ENCODE data around the gene ALPP. TPM values are rescaled to one million over a fixed set of nuclear protein-coding genes. Genes with fewer than 3 reads are reported as not detected.
"Not testable (repeated sequence)": the region's sequence is repeated elsewhere in the genome, so short reads cannot be mapped to it uniquely, and the experiment has no call there.

The ALPP gene
- total RNA-seq, 1 donor from 2014 or later: not detected

GRCh38 chr2:232376260-232376659, 2.3 kb upstream of the ALPP start:
- no peak overlapping the region for H3K4me3 ChIP-seq (ENCODE audit: low read depth, low read length)
- TF ChIP-seq, protein P1, sequence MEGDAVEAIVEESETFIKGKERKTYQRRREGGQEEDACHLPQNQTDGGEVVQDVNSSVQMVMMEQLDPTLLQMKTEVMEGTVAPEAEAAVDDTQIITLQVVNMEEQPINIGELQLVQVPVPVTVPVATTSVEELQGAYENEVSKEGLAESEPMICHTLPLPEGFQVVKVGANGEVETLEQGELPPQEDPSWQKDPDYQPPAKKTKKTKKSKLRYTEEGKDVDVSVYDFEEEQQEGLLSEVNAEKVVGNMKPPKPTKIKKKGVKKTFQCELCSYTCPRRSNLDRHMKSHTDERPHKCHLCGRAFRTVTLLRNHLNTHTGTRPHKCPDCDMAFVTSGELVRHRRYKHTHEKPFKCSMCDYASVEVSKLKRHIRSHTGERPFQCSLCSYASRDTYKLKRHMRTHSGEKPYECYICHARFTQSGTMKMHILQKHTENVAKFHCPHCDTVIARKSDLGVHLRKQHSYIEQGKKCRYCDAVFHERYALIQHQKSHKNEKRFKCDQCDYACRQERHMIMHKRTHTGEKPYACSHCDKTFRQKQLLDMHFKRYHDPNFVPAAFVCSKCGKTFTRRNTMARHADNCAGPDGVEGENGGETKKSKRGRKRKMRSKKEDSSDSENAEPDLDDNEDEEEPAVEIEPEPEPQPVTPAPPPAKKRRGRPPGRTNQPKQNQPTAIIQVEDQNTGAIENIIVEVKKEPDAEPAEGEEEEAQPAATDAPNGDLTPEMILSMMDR (conservative IDR thresholded peaks at IDR 0.05; ENCODE audit: low read depth, low read length): no peak
- DNase-seq (ENCODE audit: low read depth): no peak

GRCh38 chr2:232376713-232377112, 1.8 kb upstream of the ALPP start:
- no peak overlapping the region for H3K4me3 ChIP-seq (ENCODE audit: low read depth, low read length)
- no peak for DNase-seq (ENCODE audit: low read depth)
- TF ChIP-seq, protein P1 (conservative IDR thresholded peaks at IDR 0.05; ENCODE audit: low read depth, low read length): no peak

DNA sequence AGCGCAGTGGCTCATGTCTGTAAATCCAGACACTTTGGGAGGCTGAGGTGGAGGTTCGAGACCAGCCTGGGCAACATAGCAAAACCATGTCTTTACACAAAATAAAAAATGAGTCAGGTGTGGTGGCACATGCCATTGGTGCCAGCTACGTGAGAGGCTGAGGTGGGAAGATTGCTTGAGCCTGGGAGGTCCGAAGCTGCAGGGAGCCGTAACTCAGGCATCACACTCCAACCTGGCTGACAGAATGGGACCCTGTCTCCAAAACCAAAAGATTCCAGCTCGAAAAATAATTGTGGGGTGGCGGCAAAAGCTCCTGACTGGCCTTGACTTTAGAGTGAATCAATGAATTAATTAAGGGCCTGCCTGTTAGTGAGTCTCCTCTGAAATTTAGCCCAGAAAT, 1.2 kb upstream of the ALPP start:
- DNase-seq (ENCODE audit: low read depth): no peak
- TF ChIP-seq, protein P1 (conservative IDR thresholded peaks at IDR 0.05; ENCODE audit: low read depth, low read length): no peak
- no peak overlapping the region for H3K4me3 ChIP-seq (ENCODE audit: low read depth, low read length)

- DNase-seq (ENCODE audit: low read depth): no peak
- no peak overlapping the region for H3K4me3 ChIP-seq (ENCODE audit: low read depth, low read length)
- TF ChIP-seq, protein P1 (conservative IDR thresholded peaks at IDR 0.05; ENCODE audit: low read depth, low read length): no peak
Observed at GRCh38 chr2:232377841-232378734, 463 bp upstream of the ALPP start.

- H3K4me3 ChIP-seq (ENCODE audit: low read depth, low read length); DNase-seq (ENCODE audit: low read depth): not testable (repeated sequence)
Observed at GRCh38 chr2:232379610-232380590, 1.3 kb downstream of the ALPP start.

DNA sequence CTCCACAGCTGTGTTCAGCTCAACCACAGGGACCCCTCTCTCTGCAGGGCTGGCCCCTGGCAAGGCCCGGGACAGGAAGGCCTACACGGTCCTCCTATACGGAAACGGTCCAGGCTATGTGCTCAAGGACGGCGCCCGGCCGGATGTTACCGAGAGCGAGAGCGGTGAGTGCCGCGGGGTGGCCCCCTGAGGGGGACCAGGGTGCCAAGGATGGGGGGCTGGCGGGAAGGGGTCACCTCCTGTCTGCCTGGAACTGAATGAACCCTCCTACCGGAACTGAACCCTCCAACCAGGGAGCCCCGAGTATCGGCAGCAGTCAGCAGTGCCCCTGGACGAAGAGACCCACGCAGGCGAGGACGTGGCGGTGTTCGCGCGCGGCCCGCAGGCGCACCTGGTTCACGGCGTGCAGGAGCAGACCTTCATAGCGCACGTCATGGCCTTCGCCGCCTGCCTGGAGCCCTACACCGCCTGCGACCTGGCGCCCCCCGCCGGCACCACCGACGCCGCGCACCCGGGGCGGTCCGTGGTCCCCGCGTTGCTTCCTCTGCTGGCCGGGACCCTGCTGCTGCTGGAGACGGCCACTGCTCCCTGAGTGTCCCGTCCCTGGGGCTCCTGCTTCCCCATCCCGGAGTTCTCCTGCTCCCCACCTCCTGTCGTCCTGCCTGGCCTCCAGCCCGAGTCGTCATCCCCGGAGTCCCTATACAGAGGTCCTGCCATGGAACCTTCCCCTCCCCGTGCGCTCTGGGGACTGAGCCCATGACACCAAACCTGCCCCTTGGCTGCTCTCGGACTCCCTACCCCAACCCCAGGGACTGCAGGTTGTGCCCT, 2.9 kb downstream of the ALPP start:
- not testable (repeated sequence) for H3K4me3 ChIP-seq (ENCODE audit: low read depth, low read length); DNase-seq (ENCODE audit: low read depth)

GRCh38 chr2:232382331-232383225, 4.0 kb downstream of the ALPP start:
- no peak overlapping the region for H3K4me3 ChIP-seq (ENCODE audit: low read depth, low read length)
- TF ChIP-seq, protein P1 (conservative IDR thresholded peaks at IDR 0.05; ENCODE audit: low read depth, low read length): no peak
- DNase-seq (ENCODE audit: low read depth): no peak

Data from epithelial cell of proximal tubule (primary cell).